HepG2 (cell line): ENCODE data around the gene PRRT2. TPM values are rescaled to one million over a fixed set of nuclear protein-coding genes. Genes with fewer than 3 reads are reported as not detected.
A peak's percentile ranks its signal among the peaks of the same experiment; 100 is the strongest.

Experiments used
- ARNT2 ChIP-seq: sonication (generic); formaldehyde crosslinking; IDR thresholded peaks from 2 replicates; pipeline ENCODE4 v1.8.0; 2022; ENCODE audit warnings: mild to moderate bottlenecking, low read depth, missing genetic modification reagents, moderate library complexity
- ATF2 ChIP-seq: sonication (generic); formaldehyde crosslinking; IDR thresholded peaks from 2 replicates; pipeline ENCODE4 v1.4.0; 2020; ENCODE audit warnings: missing genetic modification reagents
- DBP ChIP-seq: sonication (generic); formaldehyde crosslinking; IDR thresholded peaks from 2 replicates; pipeline ENCODE4 v1.4.0; 2020; ENCODE audit warnings: missing genetic modification reagents; ENCODE audit errors: not compliant biosample characterization
- IRF9 ChIP-seq: sonication (generic); formaldehyde crosslinking; IDR thresholded peaks from 2 replicates; pipeline ENCODE4 v1.8.0; 2022; ENCODE audit warnings: missing genetic modification reagents, mild to moderate bottlenecking, borderline replicate concordance
- MXD3 ChIP-seq: IDR thresholded peaks from 2 replicates; pipeline ENCODE4 v1.6.1; 2016; ENCODE audit warnings: mild to moderate bottlenecking, missing biosample characterization, missing genetic modification reagents
- NPAS2 ChIP-seq: sonication (generic); formaldehyde crosslinking; IDR thresholded peaks from 2 replicates; pipeline ENCODE4 v1.8.0; 2022; ENCODE audit warnings: mild to moderate bottlenecking, missing genetic modification reagents, borderline replicate concordance
- PRMT3 ChIP-seq: sonication (generic); formaldehyde crosslinking; IDR thresholded peaks from 2 replicates; pipeline ENCODE4 v1.8.1; 2022; ENCODE audit warnings: low read depth, mild to moderate bottlenecking, moderate library complexity, missing genetic modification reagents, borderline replicate concordance
- PTBP1 ChIP-seq: fragments of 200-400 bp; formaldehyde crosslinking; IDR thresholded peaks from 2 replicates; pipeline ENCODE4 v1.6.1; 2018; ENCODE audit warnings: low read length, low read depth; ENCODE audit not compliant: poor library complexity, severe bottlenecking
- RFX5 ChIP-seq: IDR thresholded peaks from 2 replicates; pipeline ENCODE4 v1.6.1; 2011; ENCODE audit warnings: low read depth, low read length, improper control_type of control experiment
- RFXANK ChIP-seq: IDR thresholded peaks from 2 replicates; pipeline ENCODE4 v1.6.1; 2016
- TP53 ChIP-seq: sonication (generic); formaldehyde crosslinking; conservative IDR thresholded peaks from 2 replicates; pipeline ENCODE4 v1.4.0; 2020; ENCODE audit warnings: missing genetic modification reagents
- ZBTB10 ChIP-seq: sonication (generic); formaldehyde crosslinking; IDR thresholded peaks from 2 replicates; pipeline ENCODE4 v1.4.0; 2020; ENCODE audit warnings: missing genetic modification reagents, borderline replicate concordance
- ZNF143 ChIP-seq: sonication (generic); formaldehyde crosslinking; IDR thresholded peaks from 2 replicates; pipeline ENCODE4 v1.4.0; 2020; ENCODE audit warnings: missing genetic modification reagents
- ZNF234 ChIP-seq: sonication (generic); formaldehyde crosslinking; conservative IDR thresholded peaks from 2 replicates; pipeline ENCODE4 v1.5.1; 2020; ENCODE audit warnings: mild to moderate bottlenecking, missing genetic modification reagents
- ZNF431 ChIP-seq: sonication (generic); formaldehyde crosslinking; IDR thresholded peaks from 2 replicates; pipeline ENCODE4 v1.9.0; 2022; ENCODE audit warnings: missing genetic modification reagents, low read depth, mild to moderate bottlenecking, borderline replicate concordance
- ZNF713 ChIP-seq: sonication (generic); formaldehyde crosslinking; IDR thresholded peaks from 2 replicates; pipeline ENCODE4 v1.4.0; 2020; ENCODE audit warnings: mild to moderate bottlenecking, missing genetic modification reagents
- ZNF780A ChIP-seq: sonication (generic); formaldehyde crosslinking; IDR thresholded peaks from 2 replicates; pipeline ENCODE4 v1.8.0; 2022; ENCODE audit warnings: mild to moderate bottlenecking, missing genetic modification reagents, moderate library complexity
- ZSCAN5A ChIP-seq: sonication (generic); formaldehyde crosslinking; IDR thresholded peaks from 2 replicates; pipeline ENCODE4 v1.8.0; 2022; ENCODE audit warnings: mild to moderate bottlenecking, missing genetic modification reagents, borderline replicate concordance
- polyA plus RNA-seq, 8 experiments: library from polyadenylated mRNA; depleted of rRNA in 3 of 8; stranded (reverse) in 7 of 8; unstranded in 1 of 8; fragments of >200 nt; fragmentation: Illumina TruSeq in 4 of 8; extraction: Trizol in 4 of 8; gene quantifications; 2 replicates each; pipeline versions ENCODE4 v1.2.1 to v1.2.3, GENCODE V29; 2011 to 2016; ENCODE audit warnings: low read depth in 4 of 8, missing spikeins in 1 of 8, mixed read lengths in 1 of 8; ENCODE audit not compliant: insufficient read depth in 1 of 8
- total RNA-seq, 5 experiments: library from RNA; depleted of rRNA; stranded (reverse); fragments of >200 nt; fragmentation: Illumina TruSeq; extraction: Trizol; gene quantifications; 2 replicates each; pipeline ENCODE4 v1.2.3, GENCODE V29; 2016; ENCODE audit warnings: low read depth in 1 of 5

Gene PRRT2
- total and polyA plus RNA-seq, 2 of the 13 experiments (the other 11 are each of a cell fraction or from before 2014, with no cell fraction given) = 0.51 to 1.1 TPM

GRCh38 chr16:29765167-29766032 lies 46.6 kb upstream of the PRRT2 start (continued):
- peak; percentile 43; the same call in 1 of the 2 replicates for TF ChIP-seq ZBTB10 (CRISPR knock-in tag)
- peak; percentile 19; the same call in 1 of the 2 replicates for TF ChIP-seq ZSCAN5A (CRISPR knock-in tag)
- no peak for TF ChIP-seq ZNF431
- no peak for TF ChIP-seq PTBP1
- TF ChIP-seq NPAS2 (CRISPR knock-in tag) = no peak
- TF ChIP-seq DBP = no peak
- peak; percentile 91 for TF ChIP-seq IRF9
- peak; percentile 80; the same call in 1 of the 2 replicates for TF ChIP-seq ATF2
- peak; percentile 78 for TF ChIP-seq ZNF143
- TF ChIP-seq ZNF713 (CRISPR knock-in tag) = peak; percentile 89; the same call in 1 of the 2 replicates
- TF ChIP-seq ARNT2 = peak; percentile 89; the same call in 1 of the 2 replicates
- no peak for TF ChIP-seq ZNF780A (CRISPR knock-in tag)
- no peak; the same call in 1 of the 2 replicates for TF ChIP-seq PRMT3 (CRISPR knock-in tag)
- TF ChIP-seq TP53 (CRISPR knock-in tag) = peak; percentile 83; the same call in 1 of the 2 replicates
- TF ChIP-seq MXD3 (CRISPR knock-in tag) = 0 out of 2 replicates have a peak, but pooled peaks have one; percentile 64
- TF ChIP-seq RFXANK (CRISPR knock-in tag) = no peak
- TF ChIP-seq ZNF234 (CRISPR knock-in tag) = no peak
- no peak for TF ChIP-seq RFX5
